MCF 10A (cell line): ENCODE data around the gene TAS2R4. TPM values are rescaled to one million over a fixed set of nuclear protein-coding genes. Genes with fewer than 3 reads are reported as not detected.

ENCODE experiments used
- Bru-seq: library from RNA; stranded (reverse); fragments of 400-500 nt; gene quantifications from one replicate; lab custom pipeline; 2021; lab: Mats Ljungman, UMichigan
- BruChase-seq, 2 experiments: library from RNA; stranded (reverse); fragments of 400-500 nt; gene quantifications; one replicate each; lab custom pipeline; 2021; lab: Mats Ljungman, UMichigan
- BruUV-seq: library from RNA; stranded (reverse); fragments of 400-500 nt; replicated peaks from 2 replicates; lab custom pipeline; 2021; lab: Mats Ljungman, UMichigan
- CTCF ChIA-PET: fragments of 300-600 bp; sonication (Branson Sonifier 250); formaldehyde crosslinking; extraction: SDS; loops from one replicate; lab custom pipeline; 2021; ENCODE audit warnings: antibody characterized with exemption, inconsistent platforms; lab: Yijun Ruan, JAX
- POLR2A ChIA-PET: fragments of 300-600, 350-650 bp; sonication (Branson Sonifier 250); formaldehyde crosslinking; extraction: SDS; loops from one replicate; lab custom pipeline; 2020; ENCODE audit warnings: antibody characterized with exemption, inconsistent platforms; lab: Yijun Ruan, JAX
- DNase-seq: peaks from one replicate; pipeline ENCODE4 v3.0.0-alpha.2; 2018; ENCODE audit not compliant: unreplicated experiment
- H3K27ac Mint-ChIP-seq: one replicate; pipeline ENCODE4 v1.8.0; 2022; ENCODE audit warnings: mild to moderate bottlenecking, low read depth, mixed read lengths; ENCODE audit not compliant: unreplicated experiment
- H3K27me3 Mint-ChIP-seq: one replicate; pipeline ENCODE4 v1.8.0; 2022; ENCODE audit warnings: mixed read lengths; ENCODE audit not compliant: insufficient read depth, unreplicated experiment
- H3K36me3 Mint-ChIP-seq: one replicate; pipeline ENCODE4 v1.8.0; 2022; ENCODE audit warnings: mild to moderate bottlenecking, moderate library complexity, mixed read lengths; ENCODE audit not compliant: insufficient read depth, unreplicated experiment
- H3K4me1 Mint-ChIP-seq: one replicate; pipeline ENCODE4 v1.8.0; 2022; ENCODE audit warnings: mixed read lengths; ENCODE audit not compliant: insufficient read depth, unreplicated experiment
- H3K4me3 Mint-ChIP-seq: one replicate; pipeline ENCODE4 v1.8.0; 2022; ENCODE audit warnings: mild to moderate bottlenecking, moderate library complexity, mixed read lengths; ENCODE audit not compliant: unreplicated experiment
- H3K9me3 Mint-ChIP-seq: one replicate; pipeline ENCODE4 v1.8.0; 2022; ENCODE audit warnings: mixed read lengths; ENCODE audit not compliant: unreplicated experiment
- intact Hi-C: fragments of 100-400 bp; cut with micrococcal nuclease; formaldehyde crosslinking; loops from 2 replicates; pipeline ENCODE4 v1.14.1; 2022
- long read RNA-seq: library from polyadenylated mRNA; stranded (forward); transcript quantifications from one replicate; pipeline ENCODE4 v2.0.0, GENCODE V29; 2022
- total RNA-seq: library from RNA; stranded (reverse); gene quantifications from 2 replicates; pipeline ENCODE4 v1.2.3, GENCODE V29; 2022
- TF ChIP-seq, protein P1 (sequence below): fragments of 200-600 bp; IDR thresholded peaks from one replicate; pipeline ENCODE4 v1.8.0; 2022; ENCODE audit warnings: antibody characterized with exemption, mild to moderate bottlenecking; ENCODE audit not compliant: unreplicated experiment

Gene TAS2R4, protein sequence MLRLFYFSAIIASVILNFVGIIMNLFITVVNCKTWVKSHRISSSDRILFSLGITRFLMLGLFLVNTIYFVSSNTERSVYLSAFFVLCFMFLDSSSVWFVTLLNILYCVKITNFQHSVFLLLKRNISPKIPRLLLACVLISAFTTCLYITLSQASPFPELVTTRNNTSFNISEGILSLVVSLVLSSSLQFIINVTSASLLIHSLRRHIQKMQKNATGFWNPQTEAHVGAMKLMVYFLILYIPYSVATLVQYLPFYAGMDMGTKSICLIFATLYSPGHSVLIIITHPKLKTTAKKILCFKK
- total RNA-seq (2.5 and 3.5 TPM in 2 replicates), Bru-seq, nascent RNA (percentile 86 among the genes with signal in this experiment), BruChase-seq, experiment 1, labeled RNA remaining after a 6-hour chase (percentile 97 among the genes with signal in this experiment), BruChase-seq, experiment 2, labeled RNA remaining after a 2-hour chase (percentile 97 among the genes with signal in this experiment)
- long read RNA-seq = 0 reads

DNA sequence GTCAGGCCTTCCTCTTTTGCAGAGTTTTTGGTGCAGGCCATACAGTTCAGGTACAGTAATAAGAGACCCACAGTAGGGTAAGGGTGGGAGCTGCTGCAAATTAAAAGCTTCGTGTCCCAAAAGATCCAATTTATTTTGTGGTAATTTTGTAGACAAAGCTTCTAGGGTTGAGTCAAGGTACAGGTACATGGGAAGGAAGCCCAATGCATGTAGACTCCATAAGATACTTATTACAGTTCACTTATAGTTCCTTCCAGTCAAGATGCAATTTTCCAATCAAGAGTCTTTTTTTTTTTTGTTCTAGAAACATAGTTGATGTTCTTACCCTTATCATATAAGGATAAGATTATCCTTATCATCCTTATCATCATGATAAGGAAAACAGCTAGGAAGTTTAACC, at the start of gene TAS2R4:
TSS of gene TAS2R4 (plus strand) at position 301 of the 400 bp plus-strand sequence. CDS start 1,815 bp downstream, outside the sequence.
- TF ChIP-seq, protein P1, sequence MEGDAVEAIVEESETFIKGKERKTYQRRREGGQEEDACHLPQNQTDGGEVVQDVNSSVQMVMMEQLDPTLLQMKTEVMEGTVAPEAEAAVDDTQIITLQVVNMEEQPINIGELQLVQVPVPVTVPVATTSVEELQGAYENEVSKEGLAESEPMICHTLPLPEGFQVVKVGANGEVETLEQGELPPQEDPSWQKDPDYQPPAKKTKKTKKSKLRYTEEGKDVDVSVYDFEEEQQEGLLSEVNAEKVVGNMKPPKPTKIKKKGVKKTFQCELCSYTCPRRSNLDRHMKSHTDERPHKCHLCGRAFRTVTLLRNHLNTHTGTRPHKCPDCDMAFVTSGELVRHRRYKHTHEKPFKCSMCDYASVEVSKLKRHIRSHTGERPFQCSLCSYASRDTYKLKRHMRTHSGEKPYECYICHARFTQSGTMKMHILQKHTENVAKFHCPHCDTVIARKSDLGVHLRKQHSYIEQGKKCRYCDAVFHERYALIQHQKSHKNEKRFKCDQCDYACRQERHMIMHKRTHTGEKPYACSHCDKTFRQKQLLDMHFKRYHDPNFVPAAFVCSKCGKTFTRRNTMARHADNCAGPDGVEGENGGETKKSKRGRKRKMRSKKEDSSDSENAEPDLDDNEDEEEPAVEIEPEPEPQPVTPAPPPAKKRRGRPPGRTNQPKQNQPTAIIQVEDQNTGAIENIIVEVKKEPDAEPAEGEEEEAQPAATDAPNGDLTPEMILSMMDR = no peak
- no peak within 1 kb of the TSS for H3K27ac Mint-ChIP-seq
- no peaks in the 10 kb centered on the region for H3K9me3 Mint-ChIP-seq
- DNase-seq = no peak
- no peaks in the 10 kb centered on the region for H3K27me3 Mint-ChIP-seq
- intact Hi-C loops = no loop called here
- BruUV-seq = no TSS peak
- H3K36me3 Mint-ChIP-seq = peaks cover 30% of the 10 kb centered on the region
- CTCF ChIA-PET = interaction anchor here (0.6 to 3.9 kb wide), 6 partner anchors 10 to 683 kb away, joined by 3 to 30 read pairs (median 4); no protein-coding TSS in a partner anchor
- no peaks in the 10 kb centered on the region for H3K4me1 Mint-ChIP-seq
- H3K4me3 Mint-ChIP-seq = no peak within 1 kb of the TSS
- POLR2A ChIA-PET = interaction anchor here (0.6 kb wide), 1 partner anchor 908 kb away, joined by 4 read pairs; no protein-coding TSS in a partner anchor

DNA sequence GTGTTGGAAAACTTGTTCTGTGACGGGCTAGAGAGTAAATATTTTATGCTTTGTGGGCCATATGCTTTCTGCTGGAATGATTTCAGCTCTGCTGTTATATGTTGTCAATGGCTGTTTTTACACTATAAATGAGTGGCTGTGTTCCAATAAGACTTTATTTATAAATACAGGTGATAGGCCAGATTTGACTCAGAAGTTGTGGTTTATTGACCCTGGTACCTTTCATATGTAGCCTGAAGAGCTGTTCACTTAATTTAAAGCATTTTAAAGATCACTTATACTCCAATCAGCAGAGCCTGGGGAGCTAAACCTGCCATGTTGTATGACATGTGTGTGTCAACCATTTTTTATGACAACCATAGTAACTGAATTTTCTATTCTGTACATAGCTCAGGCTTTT, 47.5 kb upstream of the TAS2R4 start:
- POLR2A ChIA-PET = interaction anchor here (0.8 kb wide), 1 partner anchor 131 kb away, joined by 3 read pairs; no protein-coding TSS in a partner anchor
- no peak for DNase-seq
- no TSS peak for BruUV-seq
- H3K4me1 Mint-ChIP-seq = no peaks in the 10 kb centered on the region
- no peak overlapping the region for H3K27ac Mint-ChIP-seq
- no peaks in the 10 kb centered on the region for H3K27me3 Mint-ChIP-seq
- no peaks in the 10 kb centered on the region for H3K36me3 Mint-ChIP-seq
- intact Hi-C loops = no loop called here
- TF ChIP-seq, protein P1 = no peak
- CTCF ChIA-PET = interaction anchor here (0.8 kb wide), 1 partner anchor 9 kb away, joined by 4 read pairs; the partner anchor contains the start of gene SSBP1
- H3K4me3 Mint-ChIP-seq = no peak overlapping the region
- H3K9me3 Mint-ChIP-seq = no peaks in the 10 kb centered on the region

DNA sequence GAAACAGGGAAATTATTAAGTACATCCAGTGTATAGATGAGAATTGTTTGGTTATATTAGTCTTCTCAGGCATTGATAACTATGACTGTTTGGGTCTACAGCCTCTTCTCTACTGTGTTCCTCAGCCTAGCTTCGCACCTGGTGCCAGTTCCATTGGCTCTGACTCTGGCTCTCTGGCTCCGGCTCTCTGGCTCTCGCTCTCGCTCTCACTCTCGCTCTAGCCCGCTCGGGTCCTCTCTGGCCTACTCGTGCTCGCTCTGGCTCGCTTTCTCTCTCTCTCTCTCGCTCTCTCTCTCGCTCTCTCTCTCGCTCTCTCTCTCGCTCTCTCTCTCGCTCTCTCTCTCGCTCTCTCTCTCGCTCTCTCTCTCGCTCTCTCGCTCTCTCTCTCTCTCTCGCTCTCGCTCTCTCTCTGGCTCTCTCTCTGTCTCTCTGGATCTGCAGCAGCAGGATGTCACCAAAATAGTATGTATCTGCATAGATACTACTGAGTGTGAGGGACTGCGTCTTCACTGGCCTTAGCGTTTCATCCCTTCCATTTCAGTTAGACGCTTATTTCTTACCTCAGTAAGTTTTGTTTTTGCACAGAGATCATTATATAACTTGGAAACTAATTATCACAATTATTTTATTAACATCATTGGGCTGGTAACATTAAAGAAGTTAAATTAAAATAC, 44.9 kb upstream of the TAS2R4 start:
- no peaks in the 10 kb centered on the region for H3K4me1 Mint-ChIP-seq
- H3K27me3 Mint-ChIP-seq = no peaks in the 10 kb centered on the region
- no peak overlapping the region for H3K4me3 Mint-ChIP-seq
- TF ChIP-seq, protein P1 = no peak
- no peak overlapping the region for H3K27ac Mint-ChIP-seq
- H3K9me3 Mint-ChIP-seq = no peaks in the 10 kb centered on the region
- no TSS peak for BruUV-seq
- no peaks in the 10 kb centered on the region for H3K36me3 Mint-ChIP-seq
- no peak for DNase-seq
- ChIA-PET CTCF (no interaction called here), POLR2A (no interaction called here)
- intact Hi-C loops = loop anchor here (10.0 kb wide), 1 partner anchor 717 kb away; the partner anchor contains the start of gene MRPS33
